ENCODE results near the gene ZBTB16. TPM values are rescaled to one million over a fixed set of nuclear protein-coding genes. Genes with fewer than 3 reads are reported as not detected.
A peak's percentile ranks its signal among the peaks of the same experiment; 100 is the strongest.

ZBTB16 gene
- total RNA-seq, 2 donors from 2014 or later = 17.2 to 20.7 TPM

- Mint-ChIP-seq H3K27ac (no peak overlapping the region), H3K27me3 (no peaks in the 10 kb centered on the region), H3K4me1 (peaks cover 9% of the 10 kb centered on the region), H3K4me3 (no peak overlapping the region), H3K36me3 (ENCODE audit: low read depth) (no peaks in the 10 kb centered on the region)
- no peaks in the 10 kb centered on the region for H3K9me3 ChIP-seq (ENCODE audit: control insufficient read depth, low read length, poor library complexity, severe bottlenecking)
- no peak for DNase-seq
- ATAC-seq = no peak
Observed at GRCh38 chr11:114199051-114199450, 139.5 kb downstream of the ZBTB16 start.

GRCh38 chr11:114200351-114201133 is 141.0 kb downstream of the ZBTB16 start:
- H3K4me3 Mint-ChIP-seq = no peak overlapping the region
- ATAC-seq = no peak

GRCh38 chr11:114201219-114201618 is 141.7 kb downstream of the ZBTB16 start:
- ATAC-seq (no peak), DNase-seq (no peak)
- no peaks in the 10 kb centered on the region for H3K9me3 ChIP-seq (ENCODE audit: control insufficient read depth, low read length, poor library complexity, severe bottlenecking)
- peaks cover 5% of the 10 kb centered on the region for H3K4me1 Mint-ChIP-seq
- H3K27ac Mint-ChIP-seq = no peak overlapping the region
- no peaks in the 10 kb centered on the region for H3K27me3 Mint-ChIP-seq
- H3K36me3 Mint-ChIP-seq (ENCODE audit: low read depth) = no peaks in the 10 kb centered on the region
- H3K4me3 Mint-ChIP-seq = no peak overlapping the region

More at GRCh38 chr11:114200351-114201133, 141.0 kb downstream of the ZBTB16 start:
- H3K4me1 Mint-ChIP-seq = peaks cover 5% of the 10 kb centered on the region
- H3K27me3 Mint-ChIP-seq = no peaks in the 10 kb centered on the region
- no peak for DNase-seq
- H3K9me3 ChIP-seq (ENCODE audit: control insufficient read depth, low read length, poor library complexity, severe bottlenecking) = no peaks in the 10 kb centered on the region
- peak overlapping the region; percentile 29 for H3K27ac Mint-ChIP-seq
- no peaks in the 10 kb centered on the region for H3K36me3 Mint-ChIP-seq (ENCODE audit: low read depth)

GRCh38 chr11:114202011-114202609 is 142.6 kb downstream of the ZBTB16 start:
- H3K9me3 ChIP-seq (ENCODE audit: control insufficient read depth, low read length, poor library complexity, severe bottlenecking) = no peaks in the 10 kb centered on the region
- Mint-ChIP-seq H3K27me3 (no peaks in the 10 kb centered on the region), H3K36me3 (ENCODE audit: low read depth) (no peaks in the 10 kb centered on the region), H3K4me3 (no peak overlapping the region), H3K27ac (peak overlapping the region; percentile 53), H3K4me1 (peaks cover 5% of the 10 kb centered on the region)
- ATAC-seq = no peak
- DNase-seq = no peak

GRCh38 chr11:114207096-114207495 is 147.6 kb downstream of the ZBTB16 start:
- DNase-seq (no peak), ATAC-seq (no peak)
- H3K4me1 Mint-ChIP-seq = peaks cover 29% of the 10 kb centered on the region
- H3K27me3 Mint-ChIP-seq = no peaks in the 10 kb centered on the region
- H3K27ac Mint-ChIP-seq = peak overlapping the region; percentile 22
- no peaks in the 10 kb centered on the region for H3K36me3 Mint-ChIP-seq (ENCODE audit: low read depth)
- H3K4me3 Mint-ChIP-seq = no peak overlapping the region
- no peaks in the 10 kb centered on the region for H3K9me3 ChIP-seq (ENCODE audit: control insufficient read depth, low read length, poor library complexity, severe bottlenecking)

GRCh38 chr11:114208377-114208776 is 148.9 kb downstream of the ZBTB16 start:
- Mint-ChIP-seq H3K4me3 (peak overlapping the region; percentile 34), H3K27me3 (no peaks in the 10 kb centered on the region), H3K36me3 (ENCODE audit: low read depth) (no peaks in the 10 kb centered on the region), H3K4me1 (peaks cover 29% of the 10 kb centered on the region), H3K27ac (peak overlapping the region; percentile 22)
- ATAC-seq = peak; percentile 95
- H3K9me3 ChIP-seq (ENCODE audit: control insufficient read depth, low read length, poor library complexity, severe bottlenecking) = no peaks in the 10 kb centered on the region
- DNase-seq = peak in 1 of 3 donors; percentile 13

- no peak for ATAC-seq
- H3K9me3 ChIP-seq (ENCODE audit: control insufficient read depth, low read length, poor library complexity, severe bottlenecking) = no peaks in the 10 kb centered on the region
- Mint-ChIP-seq H3K27ac (peak overlapping the region; percentile 22), H3K4me1 (peaks cover 32% of the 10 kb centered on the region), H3K36me3 (ENCODE audit: low read depth) (no peaks in the 10 kb centered on the region), H3K4me3 (no peak overlapping the region), H3K27me3 (no peaks in the 10 kb centered on the region)
- no peak for DNase-seq
Observed at GRCh38 chr11:114209343-114209742, 149.8 kb downstream of the ZBTB16 start.

GRCh38 chr11:114209904-114210303 is 150.4 kb downstream of the ZBTB16 start:
- Mint-ChIP-seq H3K4me1 (peaks cover 34% of the 10 kb centered on the region), H3K27ac (no peak overlapping the region)

GRCh38 chr11:114211444-114212121 is 152.1 kb downstream of the ZBTB16 start:
- H3K27ac Mint-ChIP-seq = no peak overlapping the region
- no peak overlapping the region for H3K4me3 Mint-ChIP-seq
- H3K27me3 Mint-ChIP-seq = no peaks in the 10 kb centered on the region
- peaks cover 49% of the 10 kb centered on the region for H3K4me1 Mint-ChIP-seq
- ATAC-seq (no peak), DNase-seq (no peak)
- H3K36me3 Mint-ChIP-seq (ENCODE audit: low read depth) = no peaks in the 10 kb centered on the region
- H3K9me3 ChIP-seq (ENCODE audit: control insufficient read depth, low read length, poor library complexity, severe bottlenecking) = no peaks in the 10 kb centered on the region

More at GRCh38 chr11:114209904-114210303, 150.4 kb downstream of the ZBTB16 start:
- DNase-seq = no peak
- H3K4me3 Mint-ChIP-seq = no peak overlapping the region
- no peaks in the 10 kb centered on the region for H3K9me3 ChIP-seq (ENCODE audit: control insufficient read depth, low read length, poor library complexity, severe bottlenecking)
- no peak for ATAC-seq
- H3K27me3 Mint-ChIP-seq = no peaks in the 10 kb centered on the region
- no peaks in the 10 kb centered on the region for H3K36me3 Mint-ChIP-seq (ENCODE audit: low read depth)

GRCh38 chr11:114213622-114214021 is 154.1 kb downstream of the ZBTB16 start:
- Mint-ChIP-seq H3K4me1 (peaks cover 49% of the 10 kb centered on the region), H3K27me3 (no peaks in the 10 kb centered on the region), H3K4me3 (no peak overlapping the region), H3K27ac (peak overlapping the region; percentile 3), H3K36me3 (ENCODE audit: low read depth) (peaks cover 3% of the 10 kb centered on the region)
- no peak for DNase-seq
- H3K9me3 ChIP-seq (ENCODE audit: control insufficient read depth, low read length, poor library complexity, severe bottlenecking) = no peaks in the 10 kb centered on the region
- no peak for ATAC-seq

- Mint-ChIP-seq H3K4me1 (peaks cover 42% of the 10 kb centered on the region), H3K27me3 (no peaks in the 10 kb centered on the region), H3K4me3 (peak overlapping the region; percentile 71), H3K36me3 (ENCODE audit: low read depth) (peaks cover 6% of the 10 kb centered on the region), H3K27ac (peak overlapping the region; percentile 59)
- no peaks in the 10 kb centered on the region for H3K9me3 ChIP-seq (ENCODE audit: control insufficient read depth, low read length, poor library complexity, severe bottlenecking)
- DNase-seq (no peak), ATAC-seq (no peak)
Observed at GRCh38 chr11:114215428-114215827, 155.9 kb downstream of the ZBTB16 start.

GRCh38 chr11:114215871-114216795 is 156.6 kb downstream of the ZBTB16 start:
- peak overlapping the region; percentile 69 for H3K27ac Mint-ChIP-seq
- DNase-seq (no peak), ATAC-seq (peak; percentile 50)
- no peaks in the 10 kb centered on the region for H3K9me3 ChIP-seq (ENCODE audit: control insufficient read depth, low read length, poor library complexity, severe bottlenecking)
- no peaks in the 10 kb centered on the region for H3K27me3 Mint-ChIP-seq
- H3K4me1 Mint-ChIP-seq = peaks cover 42% of the 10 kb centered on the region
- H3K4me3 Mint-ChIP-seq = peak overlapping the region; percentile 71
- H3K36me3 Mint-ChIP-seq (ENCODE audit: low read depth) = peaks cover 6% of the 10 kb centered on the region
